GM19035 (cell line): ENCODE data around the gene TOP1.

ENCODE experiments used
- ATAC-seq: cut with Tn5 transposase; IDR thresholded peaks from one replicate; pipeline ENCODE4 v1.9.1; 2021; ENCODE audit not compliant: unreplicated experiment

The TOP1 gene

DNA sequence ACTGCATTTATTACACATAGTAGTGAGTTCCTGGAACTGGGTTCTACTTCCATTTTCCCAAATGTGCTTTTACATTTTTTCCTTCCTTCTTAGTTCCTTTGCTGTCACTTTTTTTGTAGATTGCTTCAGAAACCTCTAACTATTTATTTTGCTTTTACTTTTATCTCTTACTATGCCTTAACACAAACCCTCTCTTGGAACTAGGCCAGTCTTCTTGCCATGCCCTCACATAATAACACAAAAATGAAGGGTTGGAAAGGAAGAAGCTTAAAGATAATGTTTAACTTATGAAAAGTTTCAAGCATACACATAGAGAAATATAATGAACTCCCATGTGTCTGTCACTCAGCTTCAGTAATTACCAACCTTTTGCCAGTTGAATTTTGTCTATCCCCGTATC lies 27.1 kb downstream of the TOP1 start:
- ATAC-seq = no peak

DNA sequence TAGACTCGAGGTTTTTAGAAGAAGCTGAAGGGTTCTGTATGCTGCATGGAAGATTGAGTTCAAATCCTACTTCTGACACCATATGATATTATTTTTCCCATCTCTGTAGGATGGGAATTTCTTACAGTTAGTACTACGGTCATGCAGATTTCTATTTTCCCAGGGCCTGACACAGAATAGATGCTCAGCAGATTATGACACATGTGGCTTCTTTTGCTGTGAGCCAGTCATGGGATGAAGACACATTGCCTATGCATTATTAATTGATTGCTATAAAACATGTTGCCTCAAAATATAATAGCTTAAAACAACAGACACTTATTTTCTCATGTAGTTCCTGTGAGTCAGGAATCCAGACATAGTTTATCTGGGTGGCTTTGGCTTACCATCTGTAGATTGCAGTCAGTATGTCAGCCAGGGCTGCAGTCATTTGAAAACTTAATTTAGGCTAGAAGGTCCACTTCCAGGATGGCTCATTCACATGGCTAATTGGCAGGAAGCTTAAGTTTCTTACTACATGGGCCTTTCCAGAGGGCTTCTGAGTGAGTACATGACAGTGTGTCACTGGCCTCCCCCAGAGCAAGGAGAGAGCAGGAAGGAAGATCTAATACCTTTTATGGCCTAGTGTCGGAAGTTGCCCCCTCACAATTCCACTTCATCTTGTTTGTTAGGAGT lies 29.5 kb downstream of the TOP1 start:
- ATAC-seq = no peak

DNA sequence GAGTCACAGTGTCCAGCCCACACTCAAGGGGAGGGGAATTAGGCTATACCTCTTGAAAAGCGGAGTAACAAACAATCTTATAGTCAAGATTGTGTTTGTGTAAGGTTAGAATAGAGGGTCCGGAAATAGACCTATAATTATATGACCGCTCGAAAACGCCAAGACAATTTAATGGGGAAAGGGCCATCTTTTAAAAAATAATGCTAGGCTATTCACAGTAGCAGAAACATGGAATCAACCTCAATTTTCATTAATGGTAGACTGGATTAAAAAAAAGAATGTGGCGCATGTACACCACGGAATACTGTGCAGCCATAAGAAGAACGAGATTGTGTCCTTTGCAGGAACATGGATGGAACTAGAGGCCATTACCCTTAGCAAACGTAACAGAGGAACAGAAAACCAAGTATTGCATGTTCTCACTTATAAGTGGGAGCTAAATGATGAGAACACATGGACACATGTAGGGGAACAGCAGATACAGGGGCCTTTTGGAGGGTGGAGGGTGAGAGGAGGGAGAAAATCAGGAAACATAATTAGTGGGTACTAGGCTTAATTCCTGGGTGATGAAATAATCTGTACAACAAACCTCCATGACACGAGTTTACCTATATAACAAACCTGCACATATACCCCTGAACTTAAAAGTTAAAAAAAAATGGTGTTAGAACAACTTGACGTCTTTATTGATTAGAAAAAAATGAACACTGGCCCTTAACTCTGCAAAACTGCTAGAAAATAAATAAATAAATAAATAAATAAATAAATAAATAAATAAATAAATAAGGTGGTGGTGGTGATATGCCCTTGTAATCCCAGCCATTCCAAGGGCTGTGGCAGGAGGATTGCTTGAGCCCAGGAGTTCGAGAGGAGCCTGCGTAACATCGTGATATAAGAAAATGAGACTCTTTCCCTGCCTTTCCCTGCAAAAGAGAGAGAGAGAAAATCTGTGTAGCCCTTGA lies 30.3 kb downstream of the TOP1 start:
- no peak for ATAC-seq

DNA sequence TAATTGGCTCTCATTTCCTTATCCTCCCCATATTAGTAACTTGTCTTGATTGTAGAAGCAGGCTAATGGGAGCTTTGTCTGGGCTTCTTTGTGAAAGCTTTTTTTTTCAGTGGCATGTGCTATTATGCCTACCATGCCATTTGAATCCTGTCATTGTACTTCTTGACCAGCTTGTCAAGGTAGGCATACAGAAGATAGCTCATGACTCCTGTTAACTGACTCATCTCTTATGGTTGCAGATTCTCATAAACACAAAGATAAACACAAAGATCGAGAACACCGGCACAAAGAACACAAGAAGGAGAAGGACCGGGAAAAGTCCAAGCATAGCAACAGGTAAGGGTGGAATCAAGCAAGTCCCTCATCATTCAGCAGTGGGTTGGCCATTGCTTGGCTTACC lies 32.5 kb downstream of the TOP1 start:
- no peak for ATAC-seq

DNA sequence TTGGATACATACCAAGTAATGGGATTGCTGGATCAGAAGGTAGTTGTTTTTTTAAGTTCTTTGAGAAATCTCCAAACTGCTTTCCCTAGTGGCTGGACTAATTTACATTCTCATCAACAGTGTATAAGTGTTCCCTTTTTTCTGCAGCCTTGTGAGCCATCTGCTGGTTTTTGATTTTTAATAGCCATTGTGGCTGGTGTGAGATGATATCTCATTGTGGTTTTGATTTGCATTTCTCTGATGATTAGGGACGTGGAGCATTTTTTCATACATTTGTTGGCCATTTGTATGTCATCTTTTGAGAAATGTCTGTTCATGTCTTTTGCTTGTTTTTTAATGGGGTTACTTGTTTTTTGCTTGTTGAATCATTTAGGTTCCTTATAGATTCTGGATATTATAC lies 34.8 kb downstream of the TOP1 start:
- no peak for ATAC-seq

DNA sequence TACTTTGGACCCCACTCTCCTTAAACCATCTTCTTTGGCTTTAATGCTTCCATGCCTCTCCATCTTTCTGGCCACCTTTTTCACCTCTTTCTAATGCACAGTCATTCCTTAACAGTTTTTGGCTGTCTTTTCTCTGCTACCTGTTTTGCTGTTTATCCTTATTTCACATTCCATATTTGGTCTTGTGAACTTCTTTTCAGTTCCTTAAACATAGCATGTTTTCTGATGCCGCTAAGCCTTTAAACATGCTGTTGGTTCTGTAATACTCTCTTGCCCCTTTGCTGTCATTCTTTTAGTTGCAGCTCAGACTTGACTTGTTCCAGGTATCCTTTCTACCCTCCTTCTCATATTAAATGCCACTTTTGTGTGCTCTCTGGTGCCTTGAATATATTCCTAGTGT lies 35.8 kb downstream of the TOP1 start:
- ATAC-seq = peak; percentile 62

DNA sequence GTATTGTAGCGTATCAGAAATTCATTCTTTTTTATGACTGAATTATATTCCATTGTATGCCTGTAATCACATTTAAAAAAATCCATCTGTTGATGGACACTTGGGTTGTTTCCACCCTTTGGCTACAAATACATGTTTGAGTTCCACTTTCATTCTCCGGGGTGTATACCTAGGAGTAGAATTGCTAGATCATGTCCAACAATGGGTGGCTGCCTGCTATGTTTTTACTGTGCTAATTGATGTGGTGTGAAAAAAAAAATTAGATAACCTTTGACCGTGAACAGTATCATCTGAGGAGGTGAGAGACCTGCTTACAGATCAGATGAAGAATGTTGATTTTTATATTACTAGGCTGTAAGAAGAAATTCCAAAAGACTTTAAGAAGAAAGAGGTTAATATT lies 37.1 kb downstream of the TOP1 start:
- no peak for ATAC-seq

DNA sequence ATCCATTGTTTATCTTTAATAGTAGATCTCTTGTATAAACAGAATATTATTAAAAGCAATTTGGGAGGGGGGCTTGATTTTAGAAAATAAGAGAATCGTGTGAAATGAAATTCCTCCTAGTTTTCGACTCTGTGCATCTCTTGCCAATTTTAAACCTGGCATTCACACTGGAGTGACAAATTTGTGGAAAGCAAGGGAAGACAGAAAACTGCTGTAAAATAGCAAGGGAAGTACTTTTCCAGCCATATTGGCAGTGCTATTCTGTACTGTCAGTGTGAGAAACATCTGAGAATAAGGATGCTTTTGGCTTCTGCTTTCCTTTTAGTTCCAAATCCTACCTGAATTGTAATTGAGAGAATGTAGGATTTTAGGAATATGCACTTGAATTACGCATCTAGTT lies 40.2 kb downstream of the TOP1 start:
- no peak for ATAC-seq

DNA sequence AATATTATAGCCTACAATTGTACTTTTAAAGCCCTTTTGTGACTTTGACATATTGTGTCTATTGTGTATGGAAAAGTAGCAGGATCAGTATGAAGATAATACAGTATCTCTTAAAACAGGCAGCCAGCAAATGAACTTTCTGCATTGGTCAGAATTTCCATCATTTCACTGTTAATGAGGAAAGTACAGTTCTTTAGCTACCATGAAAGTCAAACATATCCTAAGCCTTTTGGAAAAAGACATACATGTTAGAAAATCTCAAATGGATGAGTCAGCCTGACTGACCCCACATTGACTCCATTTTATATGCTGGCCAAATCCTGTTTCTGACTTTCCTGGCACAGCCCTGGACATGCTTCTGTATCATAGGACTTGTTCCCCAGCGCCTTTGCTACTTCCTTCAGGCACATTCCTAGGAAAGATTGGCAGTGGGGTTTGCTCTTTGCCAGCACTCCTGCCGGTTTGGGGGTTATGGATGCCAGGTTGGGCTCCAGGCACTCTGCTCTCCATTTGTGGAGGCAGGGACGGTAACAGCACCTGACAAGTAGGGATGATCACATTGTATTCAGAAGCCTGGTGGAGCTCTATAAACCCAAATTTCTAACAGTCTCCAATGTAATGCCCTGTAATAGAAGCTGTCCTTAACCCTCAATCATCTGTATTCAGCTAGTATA lies 43.7 kb downstream of the TOP1 start:
- ATAC-seq = no peak

DNA sequence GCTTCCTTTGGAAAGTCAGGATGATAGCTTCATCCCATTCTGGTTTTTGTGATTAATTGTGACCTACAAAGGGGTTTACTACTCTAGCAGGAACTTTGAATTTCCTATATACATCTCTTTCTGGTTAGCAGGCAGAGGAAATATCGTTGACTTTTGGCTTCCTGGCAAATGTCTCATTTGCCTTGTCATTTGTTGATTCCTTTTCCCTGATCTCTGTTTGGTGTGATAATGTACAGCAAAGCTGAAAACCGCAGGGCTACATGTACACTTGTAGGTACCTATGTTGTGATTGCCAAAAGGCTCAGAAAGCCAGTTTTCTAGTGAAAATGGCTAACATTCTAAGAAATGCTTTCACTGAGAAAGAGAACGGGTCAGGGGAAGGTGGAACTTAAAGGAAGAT lies 44.3 kb downstream of the TOP1 start:
- no peak for ATAC-seq

DNA sequence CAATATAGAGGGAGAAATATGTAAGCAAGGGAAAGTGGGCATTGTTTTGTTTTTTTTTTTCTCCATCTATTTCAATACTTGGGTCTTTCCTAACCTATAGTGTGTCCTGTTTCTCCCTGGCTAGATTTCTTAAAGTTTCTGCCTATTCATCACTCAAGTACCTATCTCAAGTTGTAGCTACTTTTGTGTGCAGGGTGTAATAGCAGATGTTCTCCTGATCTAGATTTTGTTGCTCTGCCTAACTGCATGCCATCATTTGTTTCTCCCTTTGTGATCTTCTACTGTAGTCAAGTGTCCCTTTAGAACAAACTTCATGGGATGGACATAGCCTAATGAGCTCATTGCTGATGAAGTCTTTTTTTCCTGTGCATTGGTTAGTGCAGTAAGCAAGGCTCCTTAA lies 45.8 kb downstream of the TOP1 start:
- no peak for ATAC-seq

DNA sequence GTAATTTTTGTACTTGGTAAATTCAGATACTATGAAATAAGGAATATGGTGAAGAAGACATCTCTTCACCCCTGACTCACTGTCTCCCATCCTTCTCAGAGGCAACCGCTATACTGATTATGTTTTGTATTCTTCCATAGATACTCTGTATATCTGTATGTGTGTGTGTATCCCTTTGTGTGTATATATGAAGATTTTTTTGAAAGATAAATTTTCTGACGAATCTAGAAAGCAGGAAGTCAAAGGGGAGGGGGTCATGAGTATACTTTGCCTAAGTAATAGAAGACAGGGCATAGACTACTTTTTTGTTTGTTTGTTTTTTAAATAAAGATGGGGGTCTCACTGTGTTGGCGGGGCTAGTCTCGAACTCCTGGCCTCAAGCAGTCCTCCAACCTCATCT lies 48.2 kb downstream of the TOP1 start:
- ATAC-seq = no peak

DNA sequence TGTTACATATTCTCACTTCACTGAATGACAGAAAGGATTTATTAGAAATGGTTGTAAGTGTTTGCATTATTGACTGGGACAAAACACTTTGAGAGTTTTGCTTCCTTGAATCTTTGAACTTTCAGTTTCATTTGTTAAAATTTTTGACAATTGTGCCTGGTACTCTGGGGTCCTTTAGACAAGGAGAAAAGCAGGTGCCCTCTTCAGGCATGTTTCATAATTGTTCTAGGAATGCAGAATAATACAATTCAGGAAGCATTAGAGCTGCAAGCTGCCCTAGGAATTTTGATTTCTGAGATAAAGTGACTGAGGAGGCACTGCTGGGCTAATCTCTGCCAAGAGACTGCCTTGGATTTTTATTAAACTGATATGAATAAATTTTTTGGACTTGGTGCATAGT lies 49.7 kb downstream of the TOP1 start:
- ATAC-seq = no peak

DNA sequence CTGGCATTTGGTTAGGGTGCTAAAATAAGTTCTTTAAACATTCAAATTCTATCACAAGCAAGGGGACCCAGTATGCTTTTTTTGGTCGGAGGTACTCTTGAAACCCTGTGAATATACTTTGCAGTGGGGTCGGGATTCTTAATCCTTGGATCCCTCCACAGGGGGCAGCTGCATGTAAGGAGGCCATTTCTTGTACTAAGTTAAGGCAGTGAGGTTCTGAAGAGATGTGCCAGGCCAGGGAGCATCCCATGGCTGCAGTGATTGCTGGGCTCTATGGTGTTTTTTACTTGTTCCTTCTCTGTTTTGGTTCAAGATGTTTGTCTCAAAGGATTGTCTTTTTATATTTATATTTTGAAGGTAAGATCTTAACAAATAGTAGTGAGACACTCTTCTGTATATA lies 50.4 kb downstream of the TOP1 start:
- no peak for ATAC-seq

DNA sequence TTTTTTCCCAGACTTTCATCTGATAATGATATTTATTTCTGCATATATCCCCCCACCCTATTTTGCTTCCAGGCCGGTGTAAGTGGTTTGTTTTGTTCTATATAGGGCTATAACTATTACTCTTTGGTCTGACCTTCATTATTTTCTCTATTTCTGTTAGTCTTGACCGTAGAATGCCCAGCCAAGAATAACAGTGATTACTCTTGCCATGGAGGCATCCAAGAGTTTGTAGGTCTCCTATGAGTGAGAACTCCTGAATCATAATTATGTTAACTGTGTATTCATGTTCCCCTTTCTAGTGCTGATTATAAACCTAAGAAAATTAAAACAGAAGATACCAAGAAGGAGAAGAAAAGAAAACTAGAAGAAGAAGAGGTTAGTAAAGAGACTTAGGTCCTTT lies 52.2 kb downstream of the TOP1 start:
- ATAC-seq = no peak

DNA sequence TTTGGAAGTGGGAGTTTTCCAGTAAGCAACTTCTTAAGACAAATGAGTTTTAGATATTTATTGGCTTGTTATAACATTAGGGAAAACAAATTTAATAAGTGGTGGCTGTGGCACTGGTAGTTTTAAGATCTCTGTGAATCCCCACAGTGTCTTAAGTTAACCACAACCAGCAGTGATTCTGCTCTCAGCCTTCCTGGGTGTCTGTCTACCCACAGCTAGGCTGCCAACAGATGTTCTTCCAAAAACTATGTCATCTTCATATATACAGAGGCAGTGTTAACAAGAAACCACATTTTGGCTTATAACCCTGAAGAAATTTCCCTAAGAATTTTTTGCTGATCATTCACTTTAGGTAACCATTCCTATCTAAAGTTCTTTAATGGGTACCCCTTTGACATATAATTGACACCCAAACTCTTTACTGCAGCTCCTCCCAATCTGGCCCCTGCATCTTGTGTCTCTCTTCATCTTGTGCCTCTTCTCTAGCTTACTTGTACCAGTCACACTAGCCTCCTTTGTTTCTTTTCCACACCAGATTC lies 52.7 kb downstream of the TOP1 start:
- no peak for ATAC-seq

DNA sequence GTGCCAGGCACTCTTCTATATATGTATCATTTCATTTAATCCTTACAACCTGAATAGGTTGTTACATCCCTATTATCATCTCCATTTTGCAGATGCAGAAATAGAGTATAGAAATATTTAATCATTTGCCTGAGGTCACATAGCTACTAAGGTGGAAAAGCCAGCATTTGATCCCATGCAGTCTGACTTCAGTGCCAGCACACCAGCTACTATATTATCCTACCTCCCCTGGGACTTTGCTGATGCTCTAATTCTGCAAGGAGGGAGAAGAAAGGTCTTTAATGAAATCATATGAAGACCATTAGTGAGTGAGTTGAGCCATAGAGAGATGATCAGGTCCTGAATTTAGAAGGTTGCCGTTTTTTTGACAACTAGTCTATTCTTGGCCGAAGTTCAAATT lies 53.7 kb downstream of the TOP1 start:
- no peak for ATAC-seq

DNA sequence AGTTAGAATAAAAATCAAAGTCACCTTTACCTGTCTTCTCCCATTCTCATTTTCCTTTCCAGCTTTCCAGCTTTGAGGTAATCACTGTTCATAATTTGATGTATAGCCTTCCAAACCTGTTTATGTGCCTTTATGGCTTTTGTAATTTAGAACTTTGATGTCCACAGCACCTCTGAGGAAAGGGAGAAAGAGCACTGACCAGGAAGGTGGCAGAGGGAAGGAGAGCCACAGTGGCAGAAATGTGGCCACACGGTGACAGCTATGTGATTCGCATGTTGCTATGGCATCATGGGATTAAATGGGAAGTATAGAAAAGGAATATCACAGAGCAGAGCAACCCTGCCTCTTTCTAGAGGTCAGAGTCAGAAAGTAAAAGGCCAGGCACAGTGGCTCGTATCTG lies 57.0 kb downstream of the TOP1 start:
- ATAC-seq = no peak

DNA sequence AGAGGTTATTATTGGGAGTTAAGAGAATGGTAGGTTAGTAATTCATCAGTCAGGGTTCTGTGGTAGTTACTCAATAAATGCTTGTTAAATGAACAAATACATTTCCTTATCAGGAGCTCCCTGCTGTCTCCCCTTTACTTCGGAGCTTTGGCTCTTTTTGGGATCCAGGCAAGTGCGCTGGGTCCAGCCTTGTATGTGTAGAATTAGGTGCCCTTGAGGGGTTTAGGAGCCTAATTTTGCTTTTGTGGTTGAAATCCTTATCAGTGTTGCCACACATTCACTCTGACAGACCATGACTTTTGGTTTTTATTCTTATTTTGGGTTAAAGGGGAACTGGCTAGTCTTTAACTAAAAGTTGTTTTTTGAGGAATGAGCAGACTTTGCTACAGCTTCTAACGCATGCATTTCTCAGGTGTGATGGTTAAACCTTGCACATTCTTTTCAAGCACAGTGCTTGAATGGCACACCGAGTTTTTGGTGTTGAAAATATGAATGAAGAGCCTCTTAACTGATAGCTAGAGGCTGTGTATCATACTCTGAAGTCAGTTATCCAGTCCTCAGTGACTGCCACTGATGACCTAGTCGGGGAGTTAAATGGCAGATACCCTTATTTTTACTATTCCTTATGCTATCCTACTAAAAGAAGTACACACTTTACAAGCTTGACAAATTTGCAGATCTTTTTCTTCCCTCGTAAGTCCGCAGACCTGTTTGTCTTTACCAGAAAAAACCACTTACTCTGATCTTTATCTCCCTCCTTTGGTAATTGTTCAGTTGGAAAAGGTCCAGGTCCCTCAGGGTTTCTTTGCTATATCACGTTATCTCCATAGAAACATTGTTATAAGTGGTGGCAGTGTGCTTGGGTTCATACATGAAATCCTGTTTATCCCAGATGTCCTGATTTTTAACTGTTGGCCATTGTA lies 58.0 kb downstream of the TOP1 start:
- ATAC-seq = no peak

DNA sequence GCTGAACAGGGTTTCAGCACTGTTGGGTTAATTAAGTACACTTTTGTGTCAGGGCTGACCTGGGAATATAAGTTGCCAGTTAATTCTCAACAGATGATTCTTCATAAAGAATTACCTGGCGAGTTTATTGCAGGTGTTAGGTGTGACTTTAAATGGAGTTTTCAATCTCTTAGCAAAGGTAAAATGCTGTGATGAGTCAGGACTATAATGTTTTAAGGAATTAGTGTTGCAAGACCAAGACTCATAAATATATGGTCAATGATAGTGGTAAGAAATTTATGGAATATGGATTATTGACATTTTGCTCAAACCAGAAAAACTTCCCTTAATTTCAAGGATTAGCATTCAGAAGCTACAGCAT lies 58.7 kb downstream of the TOP1 start:
- ATAC-seq = no peak

DNA sequence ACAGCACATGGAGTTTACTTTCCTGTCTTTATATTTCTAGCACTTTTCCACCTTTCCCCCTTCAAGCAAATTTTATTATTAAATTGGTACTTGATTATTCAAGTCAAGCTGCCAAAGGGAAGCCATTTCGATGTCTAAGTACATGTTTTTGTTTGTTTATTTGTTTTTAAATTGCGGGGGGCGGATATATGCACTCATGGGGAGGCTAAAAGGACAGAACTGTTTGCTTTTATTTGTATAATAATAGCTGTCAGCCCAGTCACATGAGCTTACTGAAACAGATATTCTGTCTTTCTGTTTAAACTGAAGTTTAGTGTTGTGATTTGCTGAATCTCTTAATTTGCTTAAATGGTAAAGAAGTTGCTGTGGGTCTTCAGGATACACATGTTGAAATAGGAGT lies 59.2 kb downstream of the TOP1 start:
- no peak for ATAC-seq
